HG03469 (cell line): ENCODE results near the gene MAML2.
A peak's percentile ranks its signal among the peaks of the same experiment; 100 is the strongest.
"Not testable (repeated sequence)": the region's sequence is repeated elsewhere in the genome, so short reads cannot be mapped to it uniquely, and the experiment has no call there.

Experiments used
- ATAC-seq: cut with Tn5 transposase; IDR thresholded peaks from one replicate; pipeline ENCODE4 v1.9.1; 2021; ENCODE audit warnings: mild to moderate bottlenecking, moderate library complexity, moderate number of reproducible peaks; ENCODE audit not compliant: unreplicated experiment

The MAML2 gene

GRCh38 chr11:96294289-96294688 lies 48.7 kb downstream of the MAML2 start:
- ATAC-seq = no peak

DNA sequence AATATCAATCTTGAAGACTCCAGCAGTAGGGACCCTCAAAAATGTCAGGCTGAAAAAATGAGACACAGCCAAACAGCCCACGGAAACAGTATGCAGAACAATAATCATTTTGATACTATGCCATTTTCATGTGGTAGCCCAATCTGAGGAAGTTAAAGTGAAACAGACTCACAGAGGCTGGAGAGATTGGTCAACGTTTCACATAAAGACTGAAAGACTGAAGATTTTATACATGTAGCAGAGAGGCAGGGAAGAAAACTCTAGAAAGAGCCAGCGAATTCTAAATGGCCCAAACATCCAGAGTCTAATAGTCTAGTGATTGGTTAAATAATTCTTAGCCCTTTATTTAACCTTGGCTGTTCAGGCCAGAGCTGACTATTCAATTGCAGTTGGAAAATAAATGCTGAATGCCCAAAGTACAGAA lies 49.4 kb downstream of the MAML2 start:
- peak; percentile 94 for ATAC-seq

GRCh38 chr11:96293109-96293508 lies 49.9 kb downstream of the MAML2 start:
- no peak for ATAC-seq

- ATAC-seq = no peak
Observed at GRCh38 chr11:96292291-96293010, 50.5 kb downstream of the MAML2 start.

DNA sequence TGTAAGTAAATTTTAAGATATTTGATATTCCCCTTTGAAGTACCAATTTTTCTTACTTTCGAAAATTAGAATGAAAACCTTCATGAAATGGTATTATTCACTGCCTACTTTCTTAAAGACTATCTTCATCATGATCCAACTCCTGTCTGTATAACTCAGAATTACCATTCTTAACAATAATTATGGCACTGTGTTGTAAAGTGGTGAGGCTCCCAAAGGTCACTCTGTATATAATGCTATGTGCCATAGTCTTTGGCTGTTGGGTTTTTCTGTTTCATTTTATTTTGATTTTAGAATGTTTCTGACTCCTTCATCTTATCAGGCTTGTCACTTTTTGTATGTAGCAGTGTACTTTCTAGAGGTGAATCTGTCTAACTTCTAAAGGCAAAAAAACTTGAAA lies 52.4 kb downstream of the MAML2 start:
- no peak for ATAC-seq

DNA sequence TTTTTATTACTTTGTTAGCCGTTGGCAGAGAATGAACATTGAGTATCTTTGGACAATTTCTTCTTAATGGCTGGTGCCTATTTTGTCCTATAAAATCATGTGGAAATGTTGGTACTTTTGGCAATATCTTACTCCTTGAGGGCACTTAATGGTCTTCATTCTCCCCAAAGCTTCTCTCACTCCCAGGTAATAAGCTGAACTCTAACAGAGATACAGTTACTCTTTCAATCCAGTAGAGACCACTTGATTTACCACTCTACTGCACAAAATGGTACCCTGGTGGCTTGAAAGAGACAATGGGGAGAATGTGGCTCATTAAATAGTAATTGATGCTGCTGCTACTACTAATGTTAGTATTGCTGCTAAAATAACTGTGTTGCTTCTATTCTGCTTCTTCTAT lies 53.0 kb downstream of the MAML2 start:
- no peak for ATAC-seq

DNA sequence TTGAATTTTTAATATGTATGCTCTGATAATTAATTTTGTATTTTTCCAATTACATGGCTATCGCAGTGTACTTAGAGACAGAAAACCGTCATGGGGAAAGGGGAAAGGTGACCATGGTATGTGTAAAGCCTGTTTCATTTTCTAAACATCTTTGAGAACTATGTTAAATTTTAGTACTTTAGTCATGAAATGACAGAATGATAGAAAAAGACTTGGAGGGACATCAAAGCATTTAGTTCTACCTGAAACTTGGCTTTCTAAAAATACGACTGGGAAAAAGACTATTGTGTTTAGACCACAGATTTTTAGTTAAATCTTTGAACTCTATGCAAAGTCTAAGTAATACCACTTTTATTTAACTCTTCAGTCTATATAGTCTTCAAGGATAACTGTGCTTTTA lies 54.1 kb downstream of the MAML2 start:
- ATAC-seq = no peak

DNA sequence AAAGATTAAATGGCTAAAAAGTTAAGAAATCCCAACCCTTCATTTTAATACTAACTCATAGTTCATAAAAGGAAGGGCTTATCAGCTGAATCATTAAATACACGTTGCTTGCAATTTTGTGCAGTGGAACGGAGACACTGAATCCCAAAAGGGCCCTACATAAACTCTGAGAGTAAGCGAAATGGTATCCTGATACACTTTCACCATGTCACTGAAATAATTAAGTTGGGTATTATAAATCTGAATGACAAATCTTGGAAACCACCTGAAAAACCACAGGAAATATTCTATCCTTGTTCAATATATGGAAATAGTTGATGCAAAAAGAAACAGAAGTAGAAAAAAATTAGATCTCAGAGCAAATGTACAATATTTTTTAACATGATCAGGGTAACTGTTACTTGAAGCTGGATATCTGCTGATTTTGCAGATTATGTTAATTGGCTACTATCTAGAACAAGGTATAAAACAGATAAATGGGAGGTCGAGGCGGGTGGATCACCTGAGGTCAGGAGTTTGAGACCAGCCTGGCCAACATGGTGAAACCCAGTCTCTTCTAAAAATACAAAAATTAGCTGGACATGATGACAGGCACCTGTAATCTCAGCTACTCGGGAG lies 55.1 kb downstream of the MAML2 start:
- ATAC-seq = no peak

GRCh38 chr11:96285985-96286384 lies 57.0 kb downstream of the MAML2 start:
- ATAC-seq = not testable (repeated sequence)

GRCh38 chr11:96284917-96285316 lies 58.1 kb downstream of the MAML2 start:
- no peak for ATAC-seq

- ATAC-seq = no peak
Observed at GRCh38 chr11:96284401-96284800, 58.6 kb downstream of the MAML2 start.

GRCh38 chr11:96282625-96283220 lies 60.3 kb downstream of the MAML2 start:
- ATAC-seq = no peak

DNA sequence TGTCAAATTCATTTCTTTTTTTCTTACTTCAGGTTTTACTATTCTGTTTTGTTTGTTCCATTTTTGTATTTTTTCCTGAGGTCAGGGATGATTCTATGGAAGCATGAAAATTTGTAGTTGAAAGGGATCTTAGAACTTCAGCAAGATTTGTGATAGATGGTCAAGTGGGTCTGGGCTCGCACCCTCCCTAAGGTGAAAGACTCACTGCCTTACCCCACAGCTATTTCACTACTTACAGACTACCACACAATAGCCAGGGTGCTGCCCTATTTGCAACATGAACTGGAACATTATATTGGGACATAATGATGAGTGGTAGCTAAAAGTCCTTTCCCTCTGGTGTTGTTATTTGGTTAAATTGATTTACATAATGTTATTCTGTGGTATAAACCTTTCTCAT lies 62.6 kb downstream of the MAML2 start:
- ATAC-seq = no peak

DNA sequence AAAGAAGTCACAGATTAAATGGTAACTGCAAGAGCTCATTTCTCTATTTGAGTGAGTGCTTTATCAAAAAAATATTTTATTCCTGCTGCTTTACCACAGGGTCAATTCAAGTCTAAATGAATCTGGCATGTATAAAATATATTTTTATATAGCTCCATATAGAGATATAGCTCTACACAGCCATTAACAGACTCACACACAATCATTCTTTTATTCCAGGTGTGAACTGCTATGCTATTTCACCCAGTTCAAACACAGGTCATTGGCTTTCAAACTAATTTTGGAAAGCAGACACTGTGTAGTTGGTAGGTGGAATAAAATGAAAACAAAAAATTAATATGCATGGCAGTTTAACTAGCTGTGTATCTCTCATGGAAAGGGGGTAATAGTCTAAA lies 63.1 kb downstream of the MAML2 start:
- ATAC-seq = no peak

- ATAC-seq = no peak
Observed at GRCh38 chr11:96279018-96279895, 63.7 kb downstream of the MAML2 start.

DNA sequence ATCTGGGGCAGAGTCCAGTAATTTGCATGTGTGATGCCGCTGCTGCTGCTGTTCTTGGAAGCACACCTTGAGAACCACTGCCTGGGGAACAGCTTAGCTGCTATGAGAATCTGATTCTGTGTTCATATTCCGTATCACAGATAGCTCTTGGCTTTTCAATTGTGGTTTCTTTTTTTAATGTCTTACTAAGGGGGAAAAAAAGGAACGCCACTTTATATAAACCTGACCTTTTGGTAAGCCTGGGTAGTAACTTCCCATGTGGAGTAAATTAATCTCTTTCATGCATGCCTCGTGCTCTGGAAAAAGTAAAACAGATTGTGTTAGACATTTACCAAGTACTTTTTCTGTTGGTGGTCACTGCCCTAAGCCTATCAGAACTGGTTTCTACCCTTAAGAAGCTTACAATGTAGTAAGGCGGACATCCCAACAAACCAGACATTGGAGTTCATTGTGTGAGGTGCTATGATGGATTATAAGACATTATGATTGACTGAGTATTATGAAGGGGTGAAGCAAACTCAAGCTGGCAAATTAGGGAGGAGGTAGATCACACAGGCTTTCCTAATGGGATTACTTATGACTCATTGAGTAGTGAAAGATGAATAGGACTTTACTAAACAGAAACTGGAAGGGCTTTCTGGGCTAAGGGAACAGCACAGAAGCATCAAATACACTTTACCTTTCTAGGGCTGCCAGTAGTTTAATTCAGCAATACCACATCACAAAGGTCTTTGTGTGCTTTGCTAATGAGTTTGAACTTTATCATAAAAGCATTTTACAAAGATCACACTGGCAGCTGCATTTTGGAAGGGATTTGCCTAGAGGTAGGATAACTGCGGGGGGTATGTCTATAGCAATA lies 64.7 kb downstream of the MAML2 start:
- no peak for ATAC-seq

GRCh38 chr11:96277696-96278038 lies 65.3 kb downstream of the MAML2 start:
- no peak for ATAC-seq

- no peak for ATAC-seq
Observed at GRCh38 chr11:96276836-96277235, 66.2 kb downstream of the MAML2 start.

- no peak for ATAC-seq
Observed at GRCh38 chr11:96275801-96276594, 67.0 kb downstream of the MAML2 start.

DNA sequence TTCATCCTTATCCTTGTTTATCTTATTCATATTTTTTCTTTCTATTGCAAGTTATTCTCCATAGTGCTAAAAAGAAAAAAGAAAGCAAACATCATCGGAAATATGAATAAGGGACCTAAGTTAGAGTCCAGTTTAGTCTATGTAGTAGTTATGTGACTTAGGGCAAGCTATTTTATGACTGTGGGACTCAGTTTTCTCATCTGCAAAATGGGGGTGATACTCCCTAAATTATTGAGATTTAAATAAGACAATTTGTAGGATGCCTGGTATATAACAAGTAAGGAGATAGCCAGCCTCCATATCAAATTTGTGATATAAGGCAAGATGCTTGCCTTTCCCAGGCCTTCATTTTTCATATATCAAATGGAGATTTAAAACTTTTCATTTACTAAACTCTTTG lies 69.5 kb downstream of the MAML2 start:
- ATAC-seq = no peak
